Measurements from ENCODE around the gene UGGT1. TPM values are rescaled to one million over a fixed set of nuclear protein-coding genes. Genes with fewer than 3 reads are reported as not detected.

UGGT1 gene
- total RNA-seq, 1 donor from 2014 or later: 46.8 TPM

- intact Hi-C loops (cut with micrococcal nuclease): loop anchor here (5.0 kb wide), 1 partner anchor 227 kb away; the partner anchor contains the start of gene HS6ST1
- peaks cover 3% of the 10 kb centered on the region for H3K27me3 Mint-ChIP-seq
- ATAC-seq (ENCODE audit: low read depth) (no peak), DNase-seq (no peak)
- H3K4me1 Mint-ChIP-seq: peaks cover 37% of the 10 kb centered on the region
- ChIA-PET CTCF (interaction anchor here (1.3 kb wide), 1 partner anchor 27 kb away, joined by 4 read pairs; no protein-coding TSS in a partner anchor), POLR2A (interaction anchor here (0.9 to 2.0 kb wide), 10 partner anchors 13 to 796 kb away, joined by 3 to 31 read pairs (median 6); partner anchors contain the start of genes ERCC3, IWS1, SAP130 and SFT2D3)
- H3K36me3 Mint-ChIP-seq (ENCODE audit: low read depth): peaks cover 16% of the 10 kb centered on the region
- no peak for TF ChIP-seq CTCF (IDR thresholded peaks at IDR 0.05)
- no peaks in the 10 kb centered on the region for H3K9me3 Mint-ChIP-seq
- peak overlapping the region; percentile 88 for H3K4me3 Mint-ChIP-seq
- peak overlapping the region; percentile 93 for H3K27ac Mint-ChIP-seq
These were observed 440 bp upstream of the UGGT1 start for GRCh38 chr2:128090575-128090944.

- Mint-ChIP-seq H3K4me1 (peaks cover 41% of the 10 kb centered on the region), H3K4me3 (peak overlapping the region; percentile 88), H3K27me3 (no peaks in the 10 kb centered on the region), H3K9me3 (no peaks in the 10 kb centered on the region), H3K27ac (peak overlapping the region; percentile 93), H3K36me3 (ENCODE audit: low read depth) (peaks cover 16% of the 10 kb centered on the region)
- CTCF ChIA-PET: interaction anchor here (1.3 kb wide), 1 partner anchor 28 kb away, joined by 4 read pairs; no protein-coding TSS in a partner anchor
- no peak for ATAC-seq (ENCODE audit: low read depth)
- POLR2A ChIA-PET: interaction anchor here (0.6 to 2.0 kb wide), 8 partner anchors 14 to 797 kb away, joined by 3 to 31 read pairs (median 6); partner anchors contain the start of genes ERCC3, IWS1, SAP130 and SFT2D3
- intact Hi-C loops (cut with micrococcal nuclease): loop anchor here (1.0 to 5.0 kb wide), 5 partner anchors 63 to 797 kb away; partner anchors contain the start of genes ERCC3, HS6ST1, IWS1 and POLR2D
- DNase-seq: no peak
- TF ChIP-seq CTCF (IDR thresholded peaks at IDR 0.05): no peak
These were observed 703 bp downstream of the UGGT1 start for GRCh38 chr2:128091726-128092080.

GRCh38 chr2:128092656-128093055 lies 1.7 kb downstream of the UGGT1 start:
- no peak for ATAC-seq (ENCODE audit: low read depth)
- CTCF ChIA-PET: no interaction called here

GRCh38 chr2:128093762-128094161 lies 2.8 kb downstream of the UGGT1 start:
- CTCF ChIA-PET: no interaction called here
- no peak overlapping the region for H3K4me3 Mint-ChIP-seq
- intact Hi-C loops (cut with micrococcal nuclease): loop anchor here (5.0 kb wide), 1 partner anchor 224 kb away; the partner anchor contains the start of gene HS6ST1
- POLR2A ChIA-PET: interaction anchor here (0.6 kb wide), 2 partner anchors 9 to 307 kb away, joined by 3 to 7 read pairs; no protein-coding TSS in a partner anchor
- peaks cover 41% of the 10 kb centered on the region for H3K4me1 Mint-ChIP-seq
- ATAC-seq (ENCODE audit: low read depth) (no peak), DNase-seq (no peak)
- H3K9me3 Mint-ChIP-seq: no peaks in the 10 kb centered on the region
- peaks cover 30% of the 10 kb centered on the region for H3K36me3 Mint-ChIP-seq (ENCODE audit: low read depth)
- TF ChIP-seq CTCF (IDR thresholded peaks at IDR 0.05): no peak
- no peak overlapping the region for H3K27ac Mint-ChIP-seq
- no peaks in the 10 kb centered on the region for H3K27me3 Mint-ChIP-seq

More at GRCh38 chr2:128092656-128093055, 1.7 kb downstream of the UGGT1 start:
- no peak for DNase-seq
- Mint-ChIP-seq H3K4me1 (peaks cover 41% of the 10 kb centered on the region), H3K27ac (no peak overlapping the region), H3K9me3 (no peaks in the 10 kb centered on the region), H3K36me3 (ENCODE audit: low read depth) (peaks cover 20% of the 10 kb centered on the region), H3K4me3 (peak overlapping the region; percentile 5), H3K27me3 (no peaks in the 10 kb centered on the region)
- TF ChIP-seq CTCF (IDR thresholded peaks at IDR 0.05): no peak
- POLR2A ChIA-PET: interaction anchor here (0.7 kb wide), 1 partner anchor 1050 kb away, joined by 3 read pairs; no protein-coding TSS in a partner anchor
- intact Hi-C loops (cut with micrococcal nuclease): loop anchor here (5.0 kb wide), 1 partner anchor 225 kb away; the partner anchor contains the start of gene HS6ST1

GRCh38 chr2:128095201-128095600 lies 4.2 kb downstream of the UGGT1 start:
- ATAC-seq (ENCODE audit: low read depth) (no peak), DNase-seq (no peak)
- H3K4me1 Mint-ChIP-seq: peaks cover 37% of the 10 kb centered on the region
- no peaks in the 10 kb centered on the region for H3K27me3 Mint-ChIP-seq
- ChIA-PET CTCF (no interaction called here), POLR2A (no interaction called here)
- H3K27ac Mint-ChIP-seq: no peak overlapping the region
- peaks cover 40% of the 10 kb centered on the region for H3K36me3 Mint-ChIP-seq (ENCODE audit: low read depth)
- intact Hi-C loops (cut with micrococcal nuclease): no loop called here
- no peak for TF ChIP-seq CTCF (IDR thresholded peaks at IDR 0.05)
- no peak overlapping the region for H3K4me3 Mint-ChIP-seq
- H3K9me3 Mint-ChIP-seq: no peaks in the 10 kb centered on the region
